AG10803 (cell line): ENCODE data around the gene TRIM24.
A peak's percentile ranks its signal among the peaks of the same experiment; 100 is the strongest.

Experiments
- DNase-seq: peaks from one replicate; pipeline ENCODE4 v3.0.0; 2010; ENCODE audit warnings: low read depth
- H3K4me3 ChIP-seq: 2 replicates; pipeline ENCODE4 v1.5.1; 2011; ENCODE audit warnings: mild to moderate bottlenecking, low read length, control low read depth
- CTCF ChIP-seq: conservative IDR thresholded peaks from 2 replicates; pipeline ENCODE4 v1.5.1; 2011; ENCODE audit warnings: mild to moderate bottlenecking, low read length, control low read depth, inconsistent platforms

Gene TRIM24

GRCh38 chr7:138607216-138608126, 147.4 kb downstream of the TRIM24 start:
- no peak for DNase-seq
- TF ChIP-seq CTCF = no peak
- H3K4me3 ChIP-seq = no peak overlapping the region

- TF ChIP-seq CTCF = no peak
- H3K4me3 ChIP-seq = no peak overlapping the region
- peak; percentile 32 for DNase-seq
Measured at GRCh38 chr7:138608275-138608674, 148.2 kb downstream of the TRIM24 start.

GRCh38 chr7:138610671-138611170, 150.7 kb downstream of the TRIM24 start:
- no peak for TF ChIP-seq CTCF
- DNase-seq = no peak

GRCh38 chr7:138613630-138614029, 153.6 kb downstream of the TRIM24 start:
- DNase-seq = no peak
- TF ChIP-seq CTCF = no peak
- H3K4me3 ChIP-seq = no peak overlapping the region

More at GRCh38 chr7:138610671-138611170, 150.7 kb downstream of the TRIM24 start:
- H3K4me3 ChIP-seq = no peak overlapping the region

- no peak for DNase-seq
- H3K4me3 ChIP-seq = no peak overlapping the region
- TF ChIP-seq CTCF = no peak
Measured at GRCh38 chr7:138616085-138616484, 156.0 kb downstream of the TRIM24 start.

GRCh38 chr7:138618506-138618905, 158.4 kb downstream of the TRIM24 start:
- DNase-seq = no peak
- H3K4me3 ChIP-seq = no peak overlapping the region
- no peak for TF ChIP-seq CTCF

- no peak overlapping the region for H3K4me3 ChIP-seq
- no peak for DNase-seq
- TF ChIP-seq CTCF = no peak
Measured at GRCh38 chr7:138618933-138619332, 158.9 kb downstream of the TRIM24 start.
